Colonic mucosa (tissue), 4 donors: Measurements from ENCODE around the gene TMEM33. TPM values are rescaled to one million over a fixed set of nuclear protein-coding genes. Genes with fewer than 3 reads are reported as not detected.

ENCODE experiments used
- DNase-seq: peaks from one replicate; pipeline ENCODE4 v3.0.0-alpha.2; 2020
- H3K27ac ChIP-seq: fragments of 200-600 bp; one replicate; pipeline ENCODE4 v1.8.0; 2021
- H3K27me3 ChIP-seq: fragments of 200-600 bp; one replicate; pipeline ENCODE4 v1.8.0; 2021
- H3K36me3 ChIP-seq: fragments of 200-600 bp; one replicate; pipeline ENCODE4 v1.8.0; 2021
- H3K4me1 ChIP-seq: fragments of 200-600 bp; one replicate; pipeline ENCODE4 v1.8.0; 2021; ENCODE audit warnings: mild to moderate bottlenecking
- H3K4me3 ChIP-seq: fragments of 200-600 bp; one replicate; pipeline ENCODE4 v1.8.0; 2021
- H3K9ac ChIP-seq, 2 donors: one replicate each; pipeline ENCODE4 v1.7.0; 2013; ENCODE audit warnings: control low read depth in 2 of 2, low read depth in 2 of 2, low read length in 2 of 2
- H3K9me3 ChIP-seq: fragments of 200-600 bp; one replicate; pipeline ENCODE4 v1.8.0; 2021
- CTCF ChIP-seq: fragments of 200-600 bp; IDR thresholded peaks from one replicate; pipeline ENCODE4 v1.8.0; 2022; ENCODE audit warnings: antibody characterized with exemption, mild to moderate bottlenecking
- intact Hi-C: fragments of 100-400 bp; cut with DNase I; formaldehyde crosslinking; loops from one replicate; pipeline ENCODE4 v1.14.1; 2022
- total RNA-seq, 2 donors: library from RNA; stranded (reverse); fragmentation: NEBNext Ultra II Directional in 1 of 2; extraction: Animal tissue kit (Norgen Biotek cat#: 25700) in 1 of 2; gene quantifications; one replicate each; pipeline ENCODE4 v1.2.1, GENCODE V29; 2021
- donor health status: healthy.
- donor health status: DM: no; HTN: no; CAD: no.
- donor health status: DM: no; HTN: no; CAD: no.

Gene TMEM33
- total RNA-seq, 2 donors from 2014 or later: 75.4 to 93.0 TPM

- no peak overlapping the region for H3K4me3 ChIP-seq
- no peak overlapping the region for H3K9ac ChIP-seq
- no peak for DNase-seq
- intact Hi-C loops: no loop called here
- H3K36me3 ChIP-seq: no peaks in the 10 kb centered on the region
- no peak overlapping the region for H3K27ac ChIP-seq
- H3K27me3 ChIP-seq: no peaks in the 10 kb centered on the region
- TF ChIP-seq CTCF: no peak
- no peaks in the 10 kb centered on the region for H3K4me1 ChIP-seq
- H3K9me3 ChIP-seq: no peaks in the 10 kb centered on the region
Observed at GRCh38 chr4:41998019-41998418, 62.8 kb downstream of the TMEM33 start.

GRCh38 chr4:41999321-41999720 is 64.1 kb downstream of the TMEM33 start:
- intact Hi-C loops: no loop called here
- no peak for DNase-seq
- no peak overlapping the region for H3K9ac ChIP-seq
- H3K27ac ChIP-seq: no peak overlapping the region
- H3K36me3 ChIP-seq: no peaks in the 10 kb centered on the region
- no peak overlapping the region for H3K4me3 ChIP-seq
- H3K9me3 ChIP-seq: no peaks in the 10 kb centered on the region
- H3K27me3 ChIP-seq: no peaks in the 10 kb centered on the region
- no peaks in the 10 kb centered on the region for H3K4me1 ChIP-seq
- TF ChIP-seq CTCF: no peak

GRCh38 chr4:42008011-42008786 is 73.0 kb downstream of the TMEM33 start:
- Histone ChIP-seq H3K36me3 (no peaks in the 10 kb centered on the region), H3K27ac (no peak overlapping the region), H3K4me3 (no peak overlapping the region), H3K9me3 (no peaks in the 10 kb centered on the region), H3K4me1 (no peaks in the 10 kb centered on the region), H3K9ac (no peak overlapping the region), H3K27me3 (no peaks in the 10 kb centered on the region)
- intact Hi-C loops: no loop called here
- TF ChIP-seq CTCF: no peak
- DNase-seq: no peak

Other genes starting within 250 kb of the TMEM33 start
- gene PHOX2B, start 186.7 kb upstream of the TMEM33 start, total RNA-seq: under 1 TPM in 1 of 2 donors, not detected in 1; 0.56 TPM
- under 1 TPM; 0.05 to 0.15 TPM for gene DCAF4L1, start 46.3 kb downstream of the TMEM33 start, total RNA-seq
- 10 to 100 TPM; 70.7 to 81.8 TPM for gene SLC30A9, start 55.1 kb downstream of the TMEM33 start, total RNA-seq
- gene BEND4, start 217.2 kb downstream of the TMEM33 start, total RNA-seq: under 1 TPM; 0.19 to 0.27 TPM